Activated CD4-positive, alpha-beta T cell treated with anti-CD3 and anti-CD28 coated beads for 1 hour (primary cell): ENCODE measurements around the gene DCHS1.

ENCODE experiments used
- DNase-seq: peaks from one replicate; pipeline ENCODE4 v3.0.0-alpha.2; 2020

Gene DCHS1

DNA sequence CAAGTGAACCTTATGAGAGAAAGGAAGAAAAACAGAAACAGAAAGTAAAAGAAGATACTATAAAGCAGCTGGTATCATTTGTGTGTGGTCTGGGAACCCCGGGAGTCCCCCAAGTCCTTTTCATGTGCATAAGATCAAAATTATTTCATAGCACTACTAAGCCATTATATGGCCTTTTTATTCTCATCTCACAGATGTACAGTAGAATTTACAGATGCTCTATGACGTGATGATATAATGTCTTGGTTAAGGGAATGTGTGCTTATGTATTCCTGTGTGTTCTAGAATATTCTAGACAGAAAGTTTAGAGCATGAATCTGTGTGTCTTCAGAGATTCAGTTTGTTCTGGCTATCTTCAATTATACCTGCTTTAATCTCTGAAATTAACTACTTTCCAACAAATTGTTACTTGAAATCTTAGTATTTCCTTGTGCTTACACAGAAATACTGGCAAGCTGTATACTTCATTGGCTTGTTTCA is 27.8 kb downstream of the DCHS1 start:
- DNase-seq = no peak

DNA sequence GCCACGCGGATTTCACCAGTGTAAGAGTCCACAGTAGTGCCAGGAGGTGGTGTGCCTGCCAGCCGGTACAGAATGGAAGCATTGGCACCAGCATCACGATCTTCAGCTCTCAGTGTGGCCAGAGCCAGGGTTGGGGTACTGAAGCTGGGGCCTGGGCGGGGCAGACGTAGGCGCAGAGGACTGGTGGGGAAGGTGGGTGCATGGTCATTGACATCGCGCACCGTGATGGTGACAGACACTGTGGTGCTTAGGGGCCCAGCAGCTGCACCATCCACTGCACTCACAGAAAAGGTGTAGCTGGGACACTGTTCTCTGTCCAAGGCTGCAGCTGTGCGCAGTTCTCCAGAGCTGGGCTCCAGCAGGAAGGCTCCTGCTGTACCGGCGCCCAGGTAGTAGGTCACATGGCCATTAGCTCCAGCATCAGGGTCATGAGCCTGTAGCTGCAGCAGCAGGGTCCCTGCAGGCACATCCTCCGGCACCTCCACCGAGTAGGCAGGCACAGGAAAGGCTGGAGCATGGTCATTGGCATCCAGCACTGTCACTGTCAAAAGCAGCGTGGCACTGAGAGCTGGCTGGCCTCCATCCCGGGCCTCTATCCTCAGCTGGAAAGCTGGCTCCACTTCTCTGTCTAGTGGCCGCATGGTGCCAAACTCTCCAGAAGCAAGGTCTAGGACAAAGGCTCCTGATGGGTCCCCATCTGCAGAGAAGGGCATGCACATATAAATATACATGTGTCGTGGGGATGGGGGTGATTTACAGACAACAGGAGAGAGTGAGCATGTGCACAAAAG is 28.4 kb downstream of the DCHS1 start:
- no peak for DNase-seq

DNA sequence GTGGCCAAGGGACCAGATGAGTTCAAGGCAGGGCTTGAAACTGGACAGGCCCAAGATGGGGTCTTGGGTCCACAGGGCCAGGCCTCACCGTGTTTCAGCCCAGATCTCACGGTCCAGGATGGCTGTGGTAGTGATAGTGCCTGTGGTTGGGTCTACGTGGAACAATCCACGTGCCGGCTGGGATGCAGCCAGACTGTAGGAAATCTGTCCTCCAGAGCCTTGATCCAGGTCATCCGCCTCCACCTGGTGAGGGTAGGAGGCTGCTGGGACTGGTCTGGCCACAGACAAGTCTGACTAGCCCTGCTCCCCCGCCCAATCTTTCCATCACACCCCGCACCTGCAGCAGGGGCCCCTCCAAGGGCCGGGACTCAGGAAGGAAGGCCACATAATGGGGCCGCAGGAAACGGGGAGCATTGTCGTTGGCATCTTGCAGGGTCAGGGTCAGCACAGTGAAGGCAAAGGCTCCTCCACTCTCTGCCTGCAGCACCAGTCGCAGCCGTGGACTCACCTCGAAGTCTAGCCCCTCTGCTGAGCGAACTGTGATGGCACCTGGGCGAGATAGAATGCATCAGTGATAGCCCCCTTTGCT is 29.7 kb downstream of the DCHS1 start:
- DNase-seq = no peak

DNA sequence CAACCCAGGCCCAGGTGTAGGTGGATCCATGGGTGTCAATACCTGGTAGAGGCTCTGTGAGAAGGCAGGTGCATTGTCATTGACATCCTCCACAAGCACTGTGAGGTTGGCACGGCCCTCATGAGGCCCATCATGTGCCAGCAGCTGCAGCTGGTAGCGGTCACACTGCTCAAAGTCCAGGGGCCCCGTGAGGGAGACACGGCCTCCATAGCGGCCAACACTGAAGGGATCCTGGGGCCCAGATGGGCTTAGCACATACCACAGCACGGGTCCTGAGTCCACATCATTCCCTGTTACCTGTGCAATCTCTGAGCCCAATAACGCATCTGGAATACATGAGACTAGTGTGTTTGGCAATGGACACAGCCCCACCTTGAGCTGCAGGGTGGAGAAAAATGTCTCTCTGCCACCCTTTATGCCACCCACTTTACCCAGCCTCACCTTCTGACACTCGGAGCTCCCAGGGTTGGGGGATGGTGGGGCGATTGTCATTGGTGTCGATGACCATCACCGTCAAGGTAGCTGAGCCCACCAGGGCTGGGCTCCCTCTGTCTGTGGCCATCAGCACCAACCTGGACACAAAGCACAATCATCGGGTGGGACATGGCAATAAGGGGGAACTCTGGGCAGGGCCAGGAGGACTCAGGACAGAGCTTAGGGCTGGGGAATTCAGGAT is 30.3 kb downstream of the DCHS1 start:
- DNase-seq = no peak

DNA sequence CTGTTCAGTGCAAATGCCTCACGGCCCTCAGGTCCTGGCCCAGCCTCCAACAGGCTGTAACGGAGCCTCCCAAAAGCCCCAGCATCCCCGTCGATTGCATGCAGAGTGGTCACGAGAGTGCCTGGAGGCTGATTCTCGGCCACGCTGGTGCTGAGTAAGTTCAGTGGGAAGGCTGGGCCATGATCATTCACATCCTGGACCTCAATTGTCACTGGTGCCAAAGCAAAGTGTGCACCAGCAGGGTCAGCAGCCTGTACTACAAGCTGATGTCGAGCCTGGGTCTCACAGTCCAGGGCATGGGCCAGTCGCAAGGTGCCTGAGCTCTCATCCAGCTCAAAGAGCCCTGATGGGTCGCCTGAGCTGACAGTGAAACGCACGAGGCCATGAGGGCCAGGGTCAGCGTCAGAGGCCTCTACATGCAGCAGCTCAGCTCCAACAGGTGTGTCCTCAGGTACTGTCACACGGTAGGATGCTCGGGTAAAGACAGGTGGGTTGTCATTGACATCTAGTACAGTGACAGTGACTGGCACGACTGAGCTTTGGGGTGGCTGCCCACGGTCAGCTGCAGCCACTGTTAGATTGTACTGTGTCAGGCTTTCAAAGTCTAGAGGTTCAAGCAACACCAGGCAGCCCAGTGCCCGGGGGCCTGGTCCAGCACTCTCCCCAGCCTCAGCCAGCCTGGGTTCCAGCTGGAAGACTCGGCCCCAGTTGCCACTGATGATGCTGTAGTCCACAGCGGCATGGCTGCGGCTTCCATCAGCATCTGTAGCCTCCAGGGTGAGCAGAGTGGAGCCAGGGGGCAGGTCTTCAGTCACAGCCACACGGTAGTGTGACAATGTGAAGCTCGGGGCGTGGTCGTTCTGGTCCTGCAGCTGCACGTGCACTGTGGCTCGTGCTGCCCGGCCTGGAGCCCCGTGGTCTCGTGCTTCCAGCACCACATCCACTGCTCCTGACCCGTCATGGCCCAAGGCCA is 31.9 kb downstream of the DCHS1 start:
- no peak for DNase-seq

DNA sequence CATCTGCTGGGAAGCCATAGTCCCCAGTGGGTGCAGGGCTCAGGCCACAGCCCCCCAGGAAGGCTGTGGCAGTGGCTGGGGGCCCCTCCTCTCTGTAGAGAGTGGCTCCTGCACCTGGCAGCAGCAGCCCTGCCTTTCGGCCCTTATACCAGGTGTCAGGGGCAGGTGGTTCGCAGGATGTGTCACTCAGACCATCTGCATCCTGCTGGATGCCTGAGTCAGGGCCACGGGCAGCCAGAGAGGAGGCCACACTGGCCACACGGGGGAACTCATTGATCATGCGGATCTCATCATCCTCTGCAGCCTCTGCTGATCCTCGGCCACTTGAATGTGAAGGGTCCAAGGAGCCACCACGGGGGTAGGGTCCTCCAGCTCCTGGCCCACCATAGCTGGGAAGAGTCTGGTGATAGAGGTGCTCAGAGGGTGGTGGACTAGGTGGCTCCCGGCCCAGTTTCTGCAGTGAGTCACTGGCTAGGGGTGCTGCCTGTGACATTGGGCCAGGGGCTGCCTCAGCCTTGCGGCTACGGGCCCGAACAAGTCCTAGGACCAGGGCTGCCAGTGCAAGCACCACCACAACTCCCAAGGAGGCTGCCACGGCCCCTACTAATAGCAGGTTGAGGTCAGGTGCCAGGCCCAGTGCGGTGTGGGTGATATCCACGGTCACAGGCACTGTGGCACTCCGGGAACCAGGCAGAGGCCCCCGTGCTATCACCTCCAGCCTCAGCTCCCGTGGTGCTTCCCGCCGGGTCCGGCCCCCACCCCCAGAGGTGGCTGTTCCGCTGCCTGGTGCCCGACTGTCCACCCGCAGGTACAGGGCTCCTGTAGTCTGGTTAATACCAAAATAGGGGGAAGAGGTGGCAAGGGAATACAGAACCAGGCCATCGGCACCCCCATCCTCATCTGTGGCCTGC is 33.1 kb downstream of the DCHS1 start:
- no peak for DNase-seq

DNA sequence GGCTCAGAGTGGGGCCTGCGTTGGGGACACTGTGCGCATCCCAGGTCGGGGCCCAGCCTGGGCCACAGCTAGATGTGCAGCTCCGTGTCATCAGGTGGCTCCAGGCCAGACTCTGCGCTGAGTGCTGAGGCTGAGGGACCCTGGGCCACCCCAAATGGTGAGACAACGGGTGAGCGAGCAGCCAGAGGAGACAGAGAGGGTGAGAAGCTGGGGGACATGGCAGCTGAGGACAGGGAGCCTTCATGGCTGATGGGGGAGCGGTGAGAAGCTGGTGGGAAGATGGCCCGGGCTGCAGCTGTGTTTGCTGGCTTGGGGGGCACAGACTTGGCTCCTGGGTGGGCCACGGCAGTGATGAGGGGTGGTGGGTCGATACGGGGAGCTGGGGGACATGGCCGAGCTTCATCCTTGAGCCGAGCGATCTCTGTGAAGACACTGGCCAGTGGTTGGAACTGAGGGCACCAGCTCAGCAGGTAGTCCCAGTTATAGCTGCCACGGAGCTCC is 33.8 kb downstream of the DCHS1 start:
- no peak for DNase-seq

DNA sequence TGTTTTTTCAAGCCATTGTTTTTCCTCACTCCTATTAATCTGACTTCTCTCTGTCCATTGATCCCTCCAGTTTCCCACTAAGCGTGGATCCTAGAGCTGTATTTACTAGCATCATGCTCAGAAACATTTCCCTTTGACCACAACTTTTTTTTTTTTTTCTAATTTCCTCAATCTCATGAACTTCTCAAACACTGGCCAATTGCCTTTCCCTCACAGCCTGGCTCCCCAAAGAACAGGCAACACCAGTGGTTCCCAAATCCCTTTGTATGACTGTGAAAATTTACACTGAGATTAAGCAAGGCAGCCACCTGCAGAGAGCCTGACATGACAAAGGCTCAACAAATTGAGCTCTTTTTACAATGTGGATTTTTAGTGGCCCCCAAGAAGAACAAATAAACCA is 35.0 kb downstream of the DCHS1 start:
- DNase-seq = no peak

DNA sequence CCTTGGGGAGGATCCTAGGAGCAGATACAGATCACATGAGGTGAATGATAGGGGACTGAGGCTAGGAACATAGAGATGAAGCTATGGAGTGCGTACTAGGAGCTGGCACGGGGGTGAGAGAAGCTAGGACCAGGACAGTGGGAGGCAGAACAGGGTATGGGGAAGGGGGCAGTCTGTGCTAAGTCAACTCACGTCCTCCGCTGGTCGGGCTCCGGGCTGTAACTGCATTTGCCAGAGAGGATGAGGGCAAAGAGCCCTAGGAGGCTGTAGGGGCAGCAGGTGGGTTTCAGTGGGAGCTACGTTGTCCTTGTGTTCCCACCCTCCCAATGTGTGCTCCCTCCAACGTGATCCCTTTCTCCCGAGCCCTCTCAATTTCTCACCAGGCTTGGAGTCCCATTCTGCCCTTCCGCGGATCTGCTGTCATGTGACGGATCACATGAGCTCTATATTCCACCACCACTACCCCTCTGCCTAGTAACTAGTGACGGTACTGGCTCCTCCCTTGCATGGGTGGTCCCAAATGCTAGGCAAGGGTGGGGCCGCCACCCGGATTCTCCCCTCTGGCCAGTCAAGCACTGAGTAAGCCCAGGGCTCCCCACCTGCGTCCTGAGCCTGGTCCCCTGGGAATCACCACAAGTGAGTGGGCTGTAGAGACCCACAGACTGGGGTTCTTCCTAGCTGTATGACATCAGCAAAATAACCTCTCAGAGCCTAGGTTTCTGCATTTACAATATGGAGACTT is 36.4 kb downstream of the DCHS1 start, which contains the start of gene TPP1:
Gene TPP1, minus strand, starts transcription at position 419 of the 742 bp plus-strand sequence. Its CDS starts 22 bp downstream, at position 397.
- peak; percentile 79 for DNase-seq

DNA sequence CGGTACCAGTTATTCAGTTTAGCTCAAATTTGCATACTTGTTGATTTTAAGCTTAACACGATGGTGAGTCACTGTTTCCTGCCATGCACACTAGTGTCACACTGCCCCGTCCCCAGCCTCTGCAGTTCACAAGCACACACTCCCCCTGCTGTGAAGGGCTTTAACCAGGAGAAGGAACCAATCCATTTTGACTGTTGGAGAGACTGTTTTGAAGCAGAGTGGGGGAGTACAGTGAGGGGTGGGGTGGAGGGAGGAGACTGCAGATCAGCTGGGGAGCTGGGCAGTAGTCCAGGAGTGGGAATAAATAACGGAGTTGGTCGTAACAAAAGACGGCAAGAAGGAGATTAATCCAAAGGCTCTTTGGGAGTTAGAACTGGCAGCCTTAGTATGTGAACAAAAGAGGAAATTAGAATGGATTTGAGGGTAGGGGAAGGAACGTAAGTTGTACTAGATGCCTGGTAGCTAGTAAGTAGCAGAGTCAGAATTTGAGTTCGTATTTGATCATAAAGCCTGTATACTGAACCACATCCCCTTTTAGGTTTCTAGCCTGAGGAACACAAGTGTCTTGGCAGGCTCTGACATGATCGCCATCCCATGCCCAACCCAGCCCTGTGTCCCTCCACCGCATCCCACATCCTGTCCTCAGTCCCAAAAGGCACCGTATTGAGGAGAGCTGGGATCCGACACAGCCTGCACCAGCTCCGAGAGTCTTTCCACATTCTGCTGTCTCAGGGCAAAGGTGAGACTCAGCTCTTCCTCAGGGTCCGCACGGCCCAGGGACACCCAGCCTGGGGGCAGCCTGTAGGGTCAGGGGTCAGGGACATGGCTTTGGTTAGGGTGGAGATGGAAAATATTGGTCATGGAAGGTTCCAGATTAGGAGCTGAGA is 37.2 kb downstream of the DCHS1 start:
- DNase-seq = peak; percentile 56

DNA sequence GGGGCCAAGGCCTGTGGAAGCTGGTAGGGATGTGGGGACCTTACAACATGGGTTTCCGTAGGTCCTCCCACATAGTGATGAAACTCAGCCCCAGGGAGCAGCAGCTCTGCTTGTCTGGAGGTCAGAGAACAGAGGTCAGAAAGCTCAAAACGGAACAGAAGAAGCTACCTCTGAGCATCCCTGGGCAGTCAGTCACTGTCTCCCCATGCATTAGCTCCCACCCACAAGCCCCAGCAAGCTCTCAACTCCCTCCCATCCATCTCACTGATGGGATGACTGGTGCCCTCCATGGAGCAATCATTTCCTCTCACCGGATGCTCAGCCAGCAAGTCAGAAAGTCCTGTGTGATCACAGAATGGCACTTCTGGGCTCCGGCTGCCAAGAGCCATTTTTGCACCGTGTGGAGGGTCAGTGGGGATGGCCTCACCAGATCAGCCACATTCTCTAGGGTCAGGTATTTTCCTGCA is 38.3 kb downstream of the DCHS1 start:
- no peak for DNase-seq

DNA sequence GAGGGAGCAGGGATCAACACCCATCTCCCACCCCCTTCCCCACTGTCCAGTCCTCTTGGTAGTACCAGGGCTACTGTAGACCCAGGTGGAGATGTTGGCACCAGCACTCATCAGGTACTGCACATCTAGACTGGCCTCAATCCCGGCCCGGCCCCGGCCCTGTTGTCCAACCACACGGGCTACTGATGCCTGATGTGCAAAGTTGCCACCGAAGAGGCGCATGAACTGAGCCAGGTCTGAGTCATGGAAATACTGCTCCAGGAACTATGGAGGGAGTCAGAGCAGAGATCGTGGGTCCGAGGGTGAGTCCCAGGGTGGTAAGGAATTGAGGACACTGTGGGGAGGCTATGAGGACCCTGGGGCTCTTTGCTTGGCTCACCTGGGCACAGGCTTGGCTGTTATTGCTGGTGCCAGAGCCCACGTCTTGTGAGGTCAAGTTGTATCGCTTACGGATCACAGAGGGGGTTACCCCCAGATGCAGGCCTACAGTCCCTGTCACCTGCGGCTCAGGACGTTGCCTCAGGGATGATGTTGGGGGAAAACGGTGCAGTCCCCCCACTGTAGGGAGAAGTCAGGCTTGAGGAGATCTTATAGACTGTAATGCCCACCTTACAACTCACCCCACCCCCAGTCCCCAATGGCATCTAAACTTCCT is 38.9 kb downstream of the DCHS1 start:
- no peak for DNase-seq

DNA sequence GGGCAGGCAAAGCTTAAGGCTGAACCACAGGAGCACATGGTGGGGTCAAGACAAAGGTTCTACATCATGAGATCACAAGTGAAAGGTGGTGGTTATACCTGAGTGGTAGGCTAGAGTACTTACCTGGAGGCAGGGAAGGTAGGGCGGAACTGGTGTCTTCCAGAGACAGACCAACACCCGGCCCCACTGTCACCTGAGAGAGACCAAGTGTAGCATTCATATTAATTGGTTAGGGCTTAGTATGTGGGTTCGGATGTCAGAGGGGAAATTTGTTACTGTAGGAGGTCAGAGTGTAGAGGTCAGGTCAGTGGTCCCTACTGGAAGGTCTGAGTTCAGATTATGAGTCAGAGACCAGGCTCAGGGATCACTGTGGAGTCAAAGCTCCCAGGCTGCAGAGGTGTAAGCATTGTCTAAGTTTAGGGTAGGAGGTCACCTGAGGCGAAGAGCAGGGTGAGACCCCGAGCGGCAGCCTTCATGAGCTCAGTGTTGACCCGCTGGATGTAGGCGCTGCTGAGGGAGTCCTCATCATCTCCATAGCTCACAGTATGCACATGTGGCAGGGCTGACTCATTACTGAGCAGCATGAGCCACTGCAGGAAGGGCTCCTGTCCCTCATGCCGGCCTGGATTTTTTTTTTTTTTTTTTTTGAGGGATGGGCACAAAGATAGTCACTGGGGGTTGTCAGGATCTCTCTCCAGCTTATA is 39.6 kb downstream of the DCHS1 start:
- no peak for DNase-seq

DNA sequence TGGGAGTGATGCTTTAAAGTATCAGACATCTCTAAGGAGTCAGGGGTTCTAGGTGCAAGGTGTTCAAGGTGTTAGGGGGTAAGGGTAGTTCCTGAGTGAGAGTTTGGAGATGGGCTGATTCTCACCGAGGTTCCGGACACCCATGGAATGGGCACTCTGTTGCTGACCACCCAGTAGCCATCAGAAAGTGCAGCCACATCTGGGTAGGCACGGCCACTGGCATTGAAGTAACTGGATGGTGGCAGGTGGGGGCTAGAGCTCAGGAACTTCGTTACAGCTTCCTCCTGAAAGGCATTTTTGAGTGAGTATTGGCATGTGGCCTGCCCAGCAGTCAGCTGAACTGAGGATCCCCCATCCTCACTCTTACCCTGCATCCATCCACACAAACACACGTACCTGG is 40.6 kb downstream of the DCHS1 start:
- no peak for DNase-seq

DNA sequence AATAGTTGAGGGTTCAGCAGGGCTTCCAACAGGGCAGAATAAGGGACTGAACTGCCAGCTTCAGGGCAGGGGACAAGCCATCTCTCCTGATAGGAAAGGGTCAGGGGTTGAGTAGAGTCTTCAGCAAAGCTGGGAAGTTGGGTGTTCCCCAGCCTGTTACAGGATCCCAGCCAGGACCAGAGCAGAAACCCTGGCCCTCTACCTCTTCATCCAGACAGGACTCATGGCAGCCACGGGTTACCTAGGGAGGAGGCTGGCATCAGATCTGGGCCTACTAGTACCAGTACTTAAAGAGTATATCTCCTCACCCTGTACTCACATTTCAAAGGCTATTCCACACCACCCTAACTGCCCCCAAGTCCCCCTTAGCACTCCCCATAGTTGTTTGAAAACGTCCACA is 41.2 kb downstream of the DCHS1 start:
- DNase-seq = no peak

DNA sequence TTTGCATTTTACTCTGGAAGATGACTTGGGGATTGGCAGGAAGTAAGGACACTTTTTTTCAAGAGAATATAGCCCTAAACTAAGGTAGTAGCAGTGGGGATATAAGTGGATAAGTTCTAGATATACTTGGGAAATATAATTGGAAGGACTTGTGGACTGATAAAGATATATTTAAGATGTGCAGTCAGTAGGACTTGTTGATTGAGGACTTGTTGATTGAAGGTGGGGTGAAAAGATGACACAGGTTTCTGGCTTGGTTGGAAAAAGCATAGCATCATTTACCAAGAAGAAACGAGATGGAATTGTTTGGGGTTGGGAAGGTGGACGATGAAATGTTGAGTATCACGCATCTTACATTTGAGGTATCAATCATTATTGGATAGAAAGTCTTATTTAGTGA is 42.1 kb downstream of the DCHS1 start:
- DNase-seq = no peak

DNA sequence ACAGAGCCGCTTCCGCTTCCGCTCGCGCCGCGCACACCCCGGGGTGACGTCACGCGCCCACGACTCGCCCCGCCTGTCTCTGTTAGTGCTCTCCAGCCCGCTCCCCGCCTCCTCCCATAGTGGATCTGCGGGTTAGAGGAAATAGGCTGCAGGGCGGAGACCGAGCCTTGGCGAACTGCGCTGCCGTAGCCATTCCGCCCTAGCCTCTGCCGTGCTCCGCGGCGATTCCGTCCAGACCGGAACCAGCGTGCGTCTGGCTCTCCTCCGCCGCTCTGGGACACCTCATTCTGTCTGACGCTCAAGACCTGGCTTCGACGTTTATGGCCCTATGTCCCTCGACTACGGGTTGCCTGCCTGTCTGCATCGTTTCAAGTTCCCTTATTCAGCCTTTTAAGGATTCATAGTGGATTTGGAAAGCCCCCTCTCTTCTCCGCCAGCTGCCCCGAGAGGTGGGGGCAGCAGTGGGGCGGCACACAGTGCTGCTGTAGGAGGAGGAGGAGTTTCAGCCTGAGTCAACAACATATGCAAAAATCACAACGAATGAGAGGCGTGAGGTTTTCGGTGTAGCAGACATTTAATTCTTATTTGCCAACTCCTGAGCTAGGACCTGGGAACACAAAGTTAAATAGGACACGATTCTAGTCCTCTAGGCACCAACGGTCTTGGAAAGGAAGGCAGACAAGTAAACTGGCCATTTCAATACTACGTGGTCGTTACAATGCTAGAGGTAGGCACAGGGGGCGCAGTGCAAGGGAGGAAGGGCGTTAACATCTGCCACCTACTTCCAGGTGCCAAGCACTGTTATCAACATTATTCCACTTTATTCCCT is 43.2 kb downstream of the DCHS1 start, which contains the start of gene TAF10:
Gene TAF10, minus strand, starts transcription at position 4 of the 829 bp plus-strand sequence. CDS start 27 bp downstream, outside the sequence.
- DNase-seq = peak; percentile 91
